KOPT-K1 (cell line): ENCODE results near the gene NEXMIF.

ENCODE experiments used
- H3K27ac ChIP-seq: fragments of 200-600 bp; sonication (generic); 2 replicates; pipeline ENCODE4 v1.5.1; 2016; ENCODE audit warnings: antibody characterized with exemption, mild to moderate bottlenecking, low read depth, low read length; ENCODE audit not compliant: poor library complexity, severe bottlenecking
- H3K36me3 ChIP-seq: fragments of 200-600 bp; sonication (generic); 2 replicates; pipeline ENCODE4 v1.5.1; 2017; ENCODE audit warnings: antibody characterized with exemption, mild to moderate bottlenecking, low read length, moderate library complexity; ENCODE audit not compliant: insufficient read depth
- H3K9me3 ChIP-seq: fragments of 200-600 bp; sonication (generic); 2 replicates; pipeline ENCODE4 v1.5.1; 2017; ENCODE audit warnings: antibody characterized with exemption, low read length, mild to moderate bottlenecking; ENCODE audit not compliant: insufficient read depth, poor library complexity, severe bottlenecking

NEXMIF gene

GRCh38 chrX:74684466-74684865 is 240.8 kb downstream of the NEXMIF start:
- H3K36me3 ChIP-seq, result no peaks in the 10 kb centered on the region
- H3K9me3 ChIP-seq, result no peaks in the 10 kb centered on the region
- H3K27ac ChIP-seq, result no peak overlapping the region
